ENCODE results near the gene PLXNA4. TPM values are rescaled to one million over a fixed set of nuclear protein-coding genes. Genes with fewer than 3 reads are reported as not detected.

PLXNA4 gene
- polyA plus RNA-seq, 2 of the 4 experiments (the other 2 are of a cell fraction) = 0.12 to 0.34 TPM

GRCh38 chr7:132203021-132203420 is 373.2 kb downstream of the PLXNA4 start:
- CTCF ChIA-PET = no interaction called here
- ATAC-seq (no peak), DNase-seq (ENCODE audit: low read depth in 1 of 2, low spot score in 1 of 2) (no peak), FAIRE-seq (no peak)
- no peak overlapping the region for H3K4me2 ChIP-seq
- no peak for TF ChIP-seq ELK1 (IDR thresholded peaks at IDR 0.05; ENCODE audit: low read depth, low read length)
- TF ChIP-seq, protein P1, sequence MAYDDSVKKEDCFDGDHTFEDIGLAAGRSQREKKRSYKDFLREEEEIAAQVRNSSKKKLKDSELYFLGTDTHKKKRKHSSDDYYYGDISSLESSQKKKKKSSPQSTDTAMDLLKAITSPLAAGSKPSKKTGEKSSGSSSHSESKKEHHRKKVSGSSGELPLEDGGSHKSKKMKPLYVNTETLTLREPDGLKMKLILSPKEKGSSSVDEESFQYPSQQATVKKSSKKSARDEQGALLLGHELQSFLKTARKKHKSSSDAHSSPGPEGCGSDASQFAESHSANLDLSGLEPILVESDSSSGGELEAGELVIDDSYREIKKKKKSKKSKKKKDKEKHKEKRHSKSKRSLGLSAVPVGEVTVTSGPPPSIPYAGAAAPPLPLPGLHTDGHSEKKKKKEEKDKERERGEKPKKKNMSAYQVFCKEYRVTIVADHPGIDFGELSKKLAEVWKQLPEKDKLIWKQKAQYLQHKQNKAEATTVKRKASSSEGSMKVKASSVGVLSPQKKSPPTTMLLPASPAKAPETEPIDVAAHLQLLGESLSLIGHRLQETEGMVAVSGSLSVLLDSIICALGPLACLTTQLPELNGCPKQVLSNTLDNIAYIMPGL (CRISPR knock-in tag; IDR thresholded peaks at IDR 0.05; ENCODE audit: borderline replicate concordance) = no peak
- TF ChIP-seq RNF2 (IDR thresholded peaks at IDR 0.05; ENCODE audit: borderline replicate concordance, low read depth) = no peak
- TF ChIP-seq BCL3 (IDR thresholded peaks at IDR 0.05) = no peak
- no peak for TF ChIP-seq FOSB (CRISPR knock-in tag; IDR thresholded peaks at IDR 0.05)
- TF ChIP-seq, protein P2, sequence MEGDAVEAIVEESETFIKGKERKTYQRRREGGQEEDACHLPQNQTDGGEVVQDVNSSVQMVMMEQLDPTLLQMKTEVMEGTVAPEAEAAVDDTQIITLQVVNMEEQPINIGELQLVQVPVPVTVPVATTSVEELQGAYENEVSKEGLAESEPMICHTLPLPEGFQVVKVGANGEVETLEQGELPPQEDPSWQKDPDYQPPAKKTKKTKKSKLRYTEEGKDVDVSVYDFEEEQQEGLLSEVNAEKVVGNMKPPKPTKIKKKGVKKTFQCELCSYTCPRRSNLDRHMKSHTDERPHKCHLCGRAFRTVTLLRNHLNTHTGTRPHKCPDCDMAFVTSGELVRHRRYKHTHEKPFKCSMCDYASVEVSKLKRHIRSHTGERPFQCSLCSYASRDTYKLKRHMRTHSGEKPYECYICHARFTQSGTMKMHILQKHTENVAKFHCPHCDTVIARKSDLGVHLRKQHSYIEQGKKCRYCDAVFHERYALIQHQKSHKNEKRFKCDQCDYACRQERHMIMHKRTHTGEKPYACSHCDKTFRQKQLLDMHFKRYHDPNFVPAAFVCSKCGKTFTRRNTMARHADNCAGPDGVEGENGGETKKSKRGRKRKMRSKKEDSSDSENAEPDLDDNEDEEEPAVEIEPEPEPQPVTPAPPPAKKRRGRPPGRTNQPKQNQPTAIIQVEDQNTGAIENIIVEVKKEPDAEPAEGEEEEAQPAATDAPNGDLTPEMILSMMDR (IDR thresholded peaks at IDR 0.05) = no peak
- TF ChIP-seq NR3C1 (IDR thresholded peaks at IDR 0.05) = no peak
- TF ChIP-seq POLR2AphosphoS2 (conservative IDR thresholded peaks at IDR 0.05; ENCODE audit: low read length) = no peak
- no peak for TF ChIP-seq ESRRA (IDR thresholded peaks at IDR 0.05; ENCODE audit: borderline replicate concordance, low read length)
- no peak for TF ChIP-seq HOXB13 (CRISPR knock-in tag; IDR thresholded peaks at IDR 0.05; ENCODE audit: low read depth)
- no peak for TF ChIP-seq BHLHE40 (IDR thresholded peaks at IDR 0.05; ENCODE audit: low read depth, low read length)
- no peak for TF ChIP-seq PHF8 (IDR thresholded peaks at IDR 0.05; ENCODE audit: borderline replicate concordance, low read depth)
- no peak for TF ChIP-seq HOXA7 (CRISPR knock-in tag; IDR thresholded peaks at IDR 0.05)
- no peak overlapping the region for H3K27ac ChIP-seq
- H3K9me3 ChIP-seq = no peaks in the 10 kb centered on the region
- WGBS (ENCODE audit: missing lambda C conversion rate) = 81% methylated on average over 7 of the region's 7 CpGs
- H3K4me3 ChIP-seq = no peak overlapping the region
- POLR2A ChIA-PET = no interaction called here
- H3K4me1 ChIP-seq = no peaks in the 10 kb centered on the region

- CTCF ChIA-PET = interaction anchor here (0.5 to 0.7 kb wide), 2 partner anchors 14 to 91 kb away, joined by 3 to 5 read pairs; no protein-coding TSS in a partner anchor
- Histone ChIP-seq H3K27ac (no peak overlapping the region), H3K4me2 (no peak overlapping the region), H3K4me1 (no peaks in the 10 kb centered on the region), H3K9me3 (no peaks in the 10 kb centered on the region), H3K4me3 (no peak overlapping the region)
- POLR2A ChIA-PET = no interaction called here
- no peak for ATAC-seq
- DNase-seq (ENCODE audit: low read depth in 1 of 2, low spot score in 1 of 2) = no peak
- TF ChIP-seq, protein P2 (IDR thresholded peaks at IDR 0.05) = no peak
- no peak for TF ChIP-seq HDAC2 (IDR thresholded peaks at IDR 0.05)
- TF ChIP-seq POLR2A (IDR thresholded peaks at IDR 0.05; ENCODE audit: low read length) = no peak
- no peak for TF ChIP-seq HOXB5 (CRISPR knock-in tag; IDR thresholded peaks at IDR 0.05)
- no peak for TF ChIP-seq FOXS1 (CRISPR knock-in tag; IDR thresholded peaks at IDR 0.05)
- TF ChIP-seq EHF (CRISPR knock-in tag; IDR thresholded peaks at IDR 0.05) = no peak
- TF ChIP-seq E2F6 (IDR thresholded peaks at IDR 0.05; ENCODE audit: borderline replicate concordance, low read depth) = no peak
- no peak for TF ChIP-seq PHF8 (IDR thresholded peaks at IDR 0.05; ENCODE audit: borderline replicate concordance, low read depth)
- TF ChIP-seq MAX (IDR thresholded peaks at IDR 0.05) = no peak
- no peak for TF ChIP-seq GATA3 (IDR thresholded peaks at IDR 0.05; ENCODE audit: borderline replicate concordance)
- no peak for TF ChIP-seq NFE2L2 (conservative IDR thresholded peaks at IDR 0.05; ENCODE audit: low read length)
- no peak for TF ChIP-seq RARB (CRISPR knock-in tag; IDR thresholded peaks at IDR 0.05)
- no peak for FAIRE-seq
- 75% methylated on average over 9 of the region's 9 CpGs for WGBS (ENCODE audit: missing lambda C conversion rate)
Observed at GRCh38 chr7:132202541-132202940, 373.7 kb downstream of the PLXNA4 start.

Data from A549 (cell line).